MCF 10A (cell line): Measurements from ENCODE around the gene CSTPP1. TPM values are rescaled to one million over a fixed set of nuclear protein-coding genes. Genes with fewer than 3 reads are reported as not detected.

Experiments used
- BruUV-seq: library from RNA; stranded (reverse); fragments of 400-500 nt; replicated peaks from 2 replicates; lab custom pipeline; 2021; lab: Mats Ljungman, UMichigan
- CTCF ChIA-PET: fragments of 300-600 bp; sonication (Branson Sonifier 250); formaldehyde crosslinking; extraction: SDS; loops from one replicate; lab custom pipeline; 2021; ENCODE audit warnings: antibody characterized with exemption, inconsistent platforms; lab: Yijun Ruan, JAX
- POLR2A ChIA-PET: fragments of 300-600, 350-650 bp; sonication (Branson Sonifier 250); formaldehyde crosslinking; extraction: SDS; loops from one replicate; lab custom pipeline; 2020; ENCODE audit warnings: antibody characterized with exemption, inconsistent platforms; lab: Yijun Ruan, JAX
- DNase-seq: peaks from one replicate; pipeline ENCODE4 v3.0.0-alpha.2; 2018; ENCODE audit not compliant: unreplicated experiment
- H3K27ac Mint-ChIP-seq: one replicate; pipeline ENCODE4 v1.8.0; 2022; ENCODE audit warnings: mild to moderate bottlenecking, low read depth, mixed read lengths; ENCODE audit not compliant: unreplicated experiment
- H3K27me3 Mint-ChIP-seq: one replicate; pipeline ENCODE4 v1.8.0; 2022; ENCODE audit warnings: mixed read lengths; ENCODE audit not compliant: insufficient read depth, unreplicated experiment
- H3K36me3 Mint-ChIP-seq: one replicate; pipeline ENCODE4 v1.8.0; 2022; ENCODE audit warnings: mild to moderate bottlenecking, moderate library complexity, mixed read lengths; ENCODE audit not compliant: insufficient read depth, unreplicated experiment
- H3K4me1 Mint-ChIP-seq: one replicate; pipeline ENCODE4 v1.8.0; 2022; ENCODE audit warnings: mixed read lengths; ENCODE audit not compliant: insufficient read depth, unreplicated experiment
- H3K4me3 Mint-ChIP-seq: one replicate; pipeline ENCODE4 v1.8.0; 2022; ENCODE audit warnings: mild to moderate bottlenecking, moderate library complexity, mixed read lengths; ENCODE audit not compliant: unreplicated experiment
- H3K9me3 Mint-ChIP-seq: one replicate; pipeline ENCODE4 v1.8.0; 2022; ENCODE audit warnings: mixed read lengths; ENCODE audit not compliant: unreplicated experiment
- intact Hi-C: fragments of 100-400 bp; cut with micrococcal nuclease; formaldehyde crosslinking; loops from 2 replicates; pipeline ENCODE4 v1.14.1; 2022
- total RNA-seq: library from RNA; stranded (reverse); gene quantifications from 2 replicates; pipeline ENCODE4 v1.2.3, GENCODE V29; 2022
- TF ChIP-seq, protein P1 (sequence below): fragments of 200-600 bp; IDR thresholded peaks from one replicate; pipeline ENCODE4 v1.8.0; 2022; ENCODE audit warnings: antibody characterized with exemption, mild to moderate bottlenecking; ENCODE audit not compliant: unreplicated experiment

CSTPP1 gene
- total RNA-seq, 1 experiment from 2014 or later, result 19.2 TPM

DNA sequence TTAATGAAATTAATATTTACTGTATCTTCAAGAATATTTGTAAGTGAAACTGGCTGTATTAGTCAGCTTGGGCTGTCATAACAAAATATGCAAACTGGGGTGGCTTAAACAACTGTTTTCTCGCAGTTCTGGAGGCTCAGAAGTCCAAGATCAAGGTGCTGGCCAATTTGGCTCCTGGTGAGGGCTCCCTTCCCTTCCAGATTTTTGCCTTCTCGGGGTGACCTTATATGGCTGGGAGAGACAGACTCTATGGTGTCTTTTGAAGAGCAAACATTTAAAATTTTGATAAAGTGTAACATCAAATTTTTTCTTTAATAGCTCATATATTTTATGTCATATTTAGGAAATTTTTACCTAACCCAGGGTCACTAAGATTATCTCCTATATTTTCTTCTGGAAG, 30.2 kb downstream of the CSTPP1 start:
- Mint-ChIP-seq H3K27me3 (no peaks in the 10 kb centered on the region), H3K36me3 (no peaks in the 10 kb centered on the region), H3K9me3 (no peaks in the 10 kb centered on the region), H3K4me3 (no peak overlapping the region), H3K4me1 (no peaks in the 10 kb centered on the region), H3K27ac (no peak overlapping the region)
- ChIA-PET POLR2A (interaction anchor here (1.1 to 1.3 kb wide), 2 partner anchors 26 to 30 kb away, joined by 3 to 5 read pairs; partner anchors contain the start of gene CSTPP1), CTCF (interaction anchor here (0.5 to 1.7 kb wide), 6 partner anchors 9 to 514 kb away, joined by 3 to 7 read pairs (median 3); no protein-coding TSS in a partner anchor)
- TF ChIP-seq, protein P1, sequence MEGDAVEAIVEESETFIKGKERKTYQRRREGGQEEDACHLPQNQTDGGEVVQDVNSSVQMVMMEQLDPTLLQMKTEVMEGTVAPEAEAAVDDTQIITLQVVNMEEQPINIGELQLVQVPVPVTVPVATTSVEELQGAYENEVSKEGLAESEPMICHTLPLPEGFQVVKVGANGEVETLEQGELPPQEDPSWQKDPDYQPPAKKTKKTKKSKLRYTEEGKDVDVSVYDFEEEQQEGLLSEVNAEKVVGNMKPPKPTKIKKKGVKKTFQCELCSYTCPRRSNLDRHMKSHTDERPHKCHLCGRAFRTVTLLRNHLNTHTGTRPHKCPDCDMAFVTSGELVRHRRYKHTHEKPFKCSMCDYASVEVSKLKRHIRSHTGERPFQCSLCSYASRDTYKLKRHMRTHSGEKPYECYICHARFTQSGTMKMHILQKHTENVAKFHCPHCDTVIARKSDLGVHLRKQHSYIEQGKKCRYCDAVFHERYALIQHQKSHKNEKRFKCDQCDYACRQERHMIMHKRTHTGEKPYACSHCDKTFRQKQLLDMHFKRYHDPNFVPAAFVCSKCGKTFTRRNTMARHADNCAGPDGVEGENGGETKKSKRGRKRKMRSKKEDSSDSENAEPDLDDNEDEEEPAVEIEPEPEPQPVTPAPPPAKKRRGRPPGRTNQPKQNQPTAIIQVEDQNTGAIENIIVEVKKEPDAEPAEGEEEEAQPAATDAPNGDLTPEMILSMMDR, result no peak
- no TSS peak for BruUV-seq
- intact Hi-C loops, result no loop called here
- DNase-seq, result no peak

DNA sequence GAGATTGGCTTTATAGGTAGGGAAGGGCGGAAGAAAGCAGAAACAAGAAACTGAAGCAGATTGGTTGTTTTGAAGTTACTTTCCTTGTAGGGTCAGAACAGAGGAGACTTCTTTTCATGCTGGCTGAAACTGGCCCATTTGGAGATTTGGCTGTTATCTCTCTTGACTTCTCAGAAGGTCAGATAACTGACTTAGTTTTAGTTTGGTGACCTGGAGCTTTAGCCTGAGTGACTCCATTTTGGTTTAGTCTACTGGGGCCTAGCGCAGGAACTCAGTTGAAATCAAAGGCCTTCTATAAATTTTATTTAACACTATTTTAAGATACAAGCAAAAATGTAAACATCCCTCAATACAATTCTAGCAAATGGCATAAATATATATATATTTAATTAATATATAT, 31.4 kb downstream of the CSTPP1 start:
- intact Hi-C loops, result no loop called here
- Mint-ChIP-seq H3K4me3 (no peak overlapping the region), H3K9me3 (no peaks in the 10 kb centered on the region), H3K27me3 (no peaks in the 10 kb centered on the region), H3K27ac (no peak overlapping the region), H3K4me1 (no peaks in the 10 kb centered on the region), H3K36me3 (no peaks in the 10 kb centered on the region)
- ChIA-PET CTCF (interaction anchor here (0.7 kb wide), 1 partner anchor 1122 kb away, joined by 3 read pairs; no protein-coding TSS in a partner anchor), POLR2A (interaction anchor here (0.7 to 0.9 kb wide), 2 partner anchors 14 to 16 kb away, joined by 4 read pairs; no protein-coding TSS in a partner anchor)
- BruUV-seq, result no TSS peak
- TF ChIP-seq, protein P1, result no peak
- DNase-seq, result no peak

DNA sequence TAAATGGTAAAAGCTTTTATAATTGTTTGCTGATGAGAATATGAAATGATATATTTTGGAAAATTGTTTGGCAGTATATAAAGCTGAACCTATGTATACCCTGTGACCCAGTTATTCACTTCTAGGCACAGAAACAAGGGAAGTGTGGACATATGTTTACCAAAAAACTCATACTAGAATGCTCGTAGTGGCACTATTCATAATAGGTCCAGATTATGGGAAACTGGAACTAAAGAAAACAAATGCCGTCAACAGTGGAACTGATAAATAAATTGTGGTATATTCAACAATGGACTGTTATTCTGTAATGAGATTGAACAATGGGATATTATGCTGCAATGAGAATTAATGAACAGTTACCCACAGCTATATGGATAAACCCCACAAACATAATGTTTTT, 32.8 kb downstream of the CSTPP1 start:
- H3K36me3 Mint-ChIP-seq, result no peaks in the 10 kb centered on the region
- BruUV-seq, result no TSS peak
- POLR2A ChIA-PET, result no interaction called here
- no peaks in the 10 kb centered on the region for H3K27me3 Mint-ChIP-seq
- CTCF ChIA-PET, result interaction anchor here (0.7 kb wide), 1 partner anchor 185 kb away, joined by 4 read pairs; no protein-coding TSS in a partner anchor
- H3K4me3 Mint-ChIP-seq, result no peak overlapping the region
- H3K4me1 Mint-ChIP-seq, result no peaks in the 10 kb centered on the region
- intact Hi-C loops, result no loop called here
- no peak overlapping the region for H3K27ac Mint-ChIP-seq
- TF ChIP-seq, protein P1, result no peak
- no peaks in the 10 kb centered on the region for H3K9me3 Mint-ChIP-seq
- DNase-seq, result no peak

DNA sequence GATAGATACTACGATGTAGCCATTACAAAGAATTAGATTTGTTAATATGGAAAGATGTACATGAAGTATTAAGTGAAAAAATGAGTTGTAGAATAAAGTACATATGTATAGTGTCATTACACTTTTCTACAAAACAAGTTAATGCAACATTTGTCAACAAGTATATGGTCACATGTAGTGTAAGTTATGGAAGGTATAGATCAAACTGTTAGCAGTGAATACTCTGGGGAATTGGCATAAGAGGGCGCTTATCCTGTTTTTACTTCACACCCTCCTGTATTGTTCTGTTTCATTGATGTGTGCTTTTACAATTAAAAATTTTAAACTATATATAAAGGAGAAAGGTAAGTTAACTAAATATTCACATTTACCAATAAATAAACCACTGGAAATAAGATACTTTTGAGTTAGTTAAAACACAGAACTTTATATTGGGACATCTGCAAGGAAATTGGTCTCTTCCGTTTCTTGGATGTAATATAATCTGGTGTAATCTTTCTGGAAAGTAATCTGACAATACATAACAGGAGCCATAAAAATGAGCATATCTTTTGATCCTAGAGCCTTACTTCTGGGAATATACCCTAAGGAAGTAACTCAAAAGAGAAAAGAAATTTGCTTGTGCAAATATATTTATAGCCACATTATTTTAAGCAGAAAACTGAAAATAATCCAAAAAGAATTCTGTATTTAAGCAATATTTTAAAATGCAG, 34.5 kb downstream of the CSTPP1 start:
- no TSS peak for BruUV-seq
- Mint-ChIP-seq H3K27me3 (no peaks in the 10 kb centered on the region), H3K27ac (no peak overlapping the region), H3K9me3 (no peaks in the 10 kb centered on the region), H3K4me1 (no peaks in the 10 kb centered on the region), H3K36me3 (no peaks in the 10 kb centered on the region), H3K4me3 (no peak overlapping the region)
- POLR2A ChIA-PET, result no interaction called here
- intact Hi-C loops, result no loop called here
- DNase-seq, result no peak
- TF ChIP-seq, protein P1, result no peak
- CTCF ChIA-PET, result interaction anchor here (0.7 kb wide), 1 partner anchor 78 kb away, joined by 3 read pairs; no protein-coding TSS in a partner anchor
